GM20431 (cell line): ENCODE measurements around the gene NSDHL.
"Not testable (repeated sequence)": the region's sequence is repeated elsewhere in the genome, so short reads cannot be mapped to it uniquely, and the experiment has no call there.

ENCODE experiments used
- in situ Hi-C: fragments of 300-500 bp; cut with MseI, MboI; formaldehyde crosslinking; loops from one replicate; pipeline ENCODE4 v1.15.0; 2020; ENCODE audit warnings: low sequenced_read_pairs; ENCODE audit not compliant: unreplicated experiment

The NSDHL gene

DNA sequence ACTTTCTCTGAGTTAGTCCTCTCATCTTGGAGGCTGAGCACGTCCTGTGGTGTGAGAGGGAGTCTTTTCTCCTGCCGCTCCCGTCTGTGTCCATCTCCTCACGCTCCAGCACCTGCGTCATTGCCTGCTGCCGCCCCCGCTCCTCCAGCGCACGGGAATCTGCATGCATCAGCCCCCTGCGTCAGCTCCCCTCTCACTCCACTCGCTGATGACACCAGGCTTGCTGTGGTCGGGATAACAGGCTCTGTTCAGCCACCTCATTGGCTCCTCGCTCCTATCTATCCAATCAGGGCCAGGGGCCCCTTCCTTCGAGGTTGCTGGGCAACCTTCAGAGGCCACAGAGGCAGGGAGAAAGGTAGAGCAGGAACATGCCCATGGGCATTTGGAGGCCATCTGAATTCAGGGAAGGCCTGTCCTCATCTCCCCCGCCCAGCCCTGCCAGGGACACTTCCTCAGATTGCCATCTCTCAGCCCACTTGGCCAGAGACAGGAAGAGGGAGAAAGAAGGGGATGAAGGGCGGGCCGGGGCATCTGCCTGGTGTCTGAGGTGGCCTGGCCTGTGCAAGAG is 76.3 kb downstream of the NSDHL start:
- in situ Hi-C loops, result no loop called here

- in situ Hi-C loops, result no loop called here
Observed at GRCh38 chrX:152908486-152908885, 77.6 kb downstream of the NSDHL start.

- in situ Hi-C loops, result not testable (repeated sequence)
Observed at GRCh38 chrX:152910018-152910417, 79.2 kb downstream of the NSDHL start.

- in situ Hi-C loops, result no loop called here
Observed at GRCh38 chrX:152912106-152912505, 81.2 kb downstream of the NSDHL start.

- in situ Hi-C loops, result no loop called here
Observed at GRCh38 chrX:152912641-152913040, 81.8 kb downstream of the NSDHL start.

DNA sequence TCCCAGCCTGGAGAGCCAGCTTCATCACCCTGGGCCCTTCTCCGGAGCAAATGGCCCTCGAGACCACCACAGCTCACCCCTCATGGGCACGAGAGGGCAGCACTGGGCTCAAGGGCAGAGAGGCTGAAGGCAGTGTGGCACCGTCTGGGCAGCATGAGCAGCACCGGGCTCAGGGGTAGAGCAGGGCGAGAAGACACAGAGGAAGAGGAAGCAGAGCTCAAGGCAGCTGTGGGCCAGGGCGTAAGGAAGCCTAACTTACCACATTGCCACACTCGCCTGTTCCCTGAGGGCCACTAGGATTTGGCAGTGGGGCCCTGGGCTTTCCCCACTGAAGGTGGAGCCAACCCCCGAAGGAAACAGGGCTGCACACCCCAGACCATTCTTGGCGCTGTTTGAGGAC is 82.5 kb downstream of the NSDHL start:
- in situ Hi-C loops, result no loop called here

- in situ Hi-C loops, result no loop called here
Observed at GRCh38 chrX:152913910-152914309, 83.0 kb downstream of the NSDHL start.

GRCh38 chrX:152915541-152916241 is 84.8 kb downstream of the NSDHL start:
- in situ Hi-C loops, result no loop called here

GRCh38 chrX:152917656-152918579 is 87.1 kb downstream of the NSDHL start:
- in situ Hi-C loops, result no loop called here

DNA sequence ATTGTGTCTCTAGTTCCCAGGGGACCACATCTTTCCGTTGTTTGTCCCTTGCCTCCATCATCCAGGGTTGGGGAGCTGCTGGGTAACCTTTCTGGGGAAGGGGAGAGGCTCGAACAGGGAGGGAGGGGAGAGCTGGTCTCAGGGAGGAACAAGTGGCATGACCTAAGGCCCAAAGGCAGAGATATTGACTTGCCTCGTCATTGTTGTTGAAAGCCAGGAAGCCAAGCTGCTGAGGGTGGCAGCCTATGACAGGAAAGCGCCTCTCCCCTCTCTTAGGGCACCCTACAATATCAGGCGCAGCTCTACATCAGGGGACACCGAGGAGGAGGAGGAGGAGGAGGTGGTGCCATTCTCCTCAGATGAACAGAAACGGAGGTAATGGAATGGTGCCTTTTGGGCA is 87.8 kb downstream of the NSDHL start:
- in situ Hi-C loops, result no loop called here
